H1 (cell line): ENCODE results near the gene ACAD9. TPM values are rescaled to one million over a fixed set of nuclear protein-coding genes. Genes with fewer than 3 reads are reported as not detected.
A peak's percentile ranks its signal among the peaks of the same experiment; 100 is the strongest.

ENCODE experiments used
- CTCF ChIA-PET: fragments of 300-600 bp; sonication (Branson Sonifier 250); formaldehyde crosslinking; loops from one replicate; lab custom pipeline; 2021; ENCODE audit not compliant: partially characterized antibody; lab: Charles Lee
- POLR2A ChIA-PET: fragments of 300-600 bp; sonication (Branson Sonifier 250); formaldehyde crosslinking; loops from one replicate; lab custom pipeline; 2021; ENCODE audit warnings: inconsistent platforms; ENCODE audit not compliant: partially characterized antibody; lab: Charles Lee
- DNase-seq, 2 experiments: peaks; one replicate each; pipeline versions ENCODE4 v3.0.0 to v3.0.0-alpha.2; 2010 to 2022; ENCODE audit warnings: low spot score in 2 of 2, low read depth in 1 of 2, mixed read lengths in 1 of 2
- FAIRE-seq: peaks from 2 replicates; lab custom pipeline; 2011; peaks lifted over from hg19 to GRCh38; lab: Jason Lieb, UNC
- H2AFZ ChIP-seq: 2 replicates; pipeline ENCODE4 v1.8.1; 2012; ENCODE audit warnings: low read length, inconsistent platforms
- H2AK5ac ChIP-seq: 2 replicates; pipeline ENCODE4 v1.6.1; 2013; ENCODE audit warnings: low read depth, low read length
- H2BK120ac ChIP-seq: replicated peaks from 2 replicates; pipeline ENCODE3; 2013; ENCODE audit warnings: low read depth, low read length, inconsistent platforms
- H2BK12ac ChIP-seq: 2 replicates; pipeline ENCODE4 v1.6.1; 2013; ENCODE audit warnings: low read depth, low read length
- H2BK15ac ChIP-seq: 2 replicates; pipeline ENCODE4 v1.6.1; 2013; ENCODE audit warnings: low read length
- H2BK20ac ChIP-seq: 2 replicates; pipeline ENCODE4 v1.6.1; 2013; ENCODE audit warnings: low read length
- H2BK5ac ChIP-seq: 2 replicates; pipeline ENCODE4 v1.6.1; 2013; ENCODE audit warnings: low read depth, low read length
- H3K14ac ChIP-seq: 2 replicates; pipeline ENCODE4 v1.6.1; 2013; ENCODE audit warnings: inconsistent platforms; ENCODE audit not compliant: insufficient read length
- H3K18ac ChIP-seq: 2 replicates; pipeline ENCODE4 v1.6.1; 2013; ENCODE audit warnings: low read length; ENCODE audit errors: extremely low read depth
- H3K23ac ChIP-seq: 2 replicates; pipeline ENCODE4 v1.6.1; 2013; ENCODE audit warnings: inconsistent platforms; ENCODE audit not compliant: insufficient read length
- H3K23me2 ChIP-seq: 2 replicates; pipeline ENCODE4 v1.6.1; 2013; ENCODE audit warnings: low read depth, low read length
- H3K27ac ChIP-seq: 2 replicates; pipeline ENCODE4 v1.6.1; 2011; ENCODE audit warnings: low read depth, low read length, inconsistent platforms
- H3K27me3 ChIP-seq, 4 experiments: replicated peaks in 1 of 4; 1 replicate in 1 of 4; 2 replicates in 3 of 4; pipeline versions ENCODE4 v1.6.1 to v1.8.1; 2011 to 2013; ENCODE audit warnings: low read length in 3 of 4, mild to moderate bottlenecking in 3 of 4, inconsistent platforms in 2 of 4, mixed read lengths in 2 of 4, moderate library complexity in 1 of 4; ENCODE audit not compliant: control insufficient read depth in 3 of 4, insufficient read depth in 3 of 4; ENCODE audit errors: extremely low read depth in 1 of 4
- H3K36me3 ChIP-seq, 4 experiments: 2 replicates each; pipeline versions ENCODE4 v1.6.1 to v1.8.1; 2011 to 2013; ENCODE audit warnings: mild to moderate bottlenecking in 4 of 4, low read length in 3 of 4, moderate library complexity in 2 of 4, control low read depth in 1 of 4, inconsistent platforms in 1 of 4; ENCODE audit not compliant: insufficient read depth in 4 of 4, control insufficient read depth in 2 of 4
- H3K4ac ChIP-seq: replicated peaks from 2 replicates; pipeline ENCODE3; 2013; ENCODE audit warnings: low read length, low read depth, mixed read lengths, inconsistent platforms; ENCODE audit not compliant: insufficient read length
- H3K4me1 ChIP-seq, 4 experiments: replicated peaks in 1 of 4; 1 replicate in 1 of 4; 2 replicates in 3 of 4; pipeline versions ENCODE4 v1.6.1 to v1.8.1; 2011 to 2013; ENCODE audit warnings: low read length in 3 of 4, inconsistent platforms in 2 of 4, mixed read lengths in 1 of 4; ENCODE audit not compliant: insufficient read depth in 4 of 4, control insufficient read depth in 3 of 4
- H3K4me2 ChIP-seq, 2 experiments: 2 replicates each; pipeline versions ENCODE4 v1.6.1 to v1.8.1; 2011 to 2013; ENCODE audit warnings: low read depth in 2 of 2, low read length in 2 of 2, control low read depth in 1 of 2, inconsistent platforms in 1 of 2, mild to moderate bottlenecking in 1 of 2; ENCODE audit not compliant: insufficient read depth in 1 of 2
- H3K4me3 ChIP-seq, 4 experiments: fragments of 200-600, 300-600 bp in 1 of 4; sonication (generic), shearing (Covaris generic), sonication (Bioruptor Twin) in 1 of 4; 2 replicates each; pipeline versions ENCODE4 v1.5.1 to v1.8.1; 2011 to 2016; ENCODE audit warnings: low read length in 4 of 4, low read depth in 3 of 4, control low read depth in 2 of 4, inconsistent platforms in 2 of 4, mild to moderate bottlenecking in 2 of 4, mixed read lengths in 1 of 4, moderate library complexity in 1 of 4; ENCODE audit not compliant: insufficient read depth in 2 of 4; ENCODE audit errors: extremely low read depth in 1 of 4
- H3K56ac ChIP-seq: replicated peaks from 2 replicates; pipeline ENCODE3; 2013; ENCODE audit warnings: low read depth, mild to moderate bottlenecking, mixed read lengths, low read length, inconsistent platforms; ENCODE audit not compliant: insufficient read length
- H3K79me1 ChIP-seq: 2 replicates; pipeline ENCODE4 v1.6.1; 2013; ENCODE audit warnings: low read depth, low read length, control low read depth
- H3K79me2 ChIP-seq, 2 experiments: 2 replicates each; pipeline versions ENCODE4 v1.6.1 to v1.8.1; 2012 to 2013; ENCODE audit warnings: low read length in 2 of 2, mild to moderate bottlenecking in 2 of 2, inconsistent platforms in 1 of 2; ENCODE audit not compliant: insufficient read depth in 2 of 2, control insufficient read depth in 1 of 2
- H3K9ac ChIP-seq, 4 experiments: replicated peaks in 1 of 4; 1 replicate in 1 of 4; 2 replicates in 3 of 4; pipeline versions ENCODE4 v1.6.1 to v1.8.1; 2011 to 2013; ENCODE audit warnings: low read depth in 3 of 4, low read length in 3 of 4, control low read depth in 2 of 4, mild to moderate bottlenecking in 2 of 4, moderate library complexity in 2 of 4, inconsistent platforms in 1 of 4; ENCODE audit errors: extremely low read depth in 1 of 4
- H3K9me3 ChIP-seq, 2 experiments: 2 replicates each; pipeline versions ENCODE4 v1.6.1 to v1.8.1; 2012 to 2013; ENCODE audit warnings: mild to moderate bottlenecking in 2 of 2, moderate library complexity in 2 of 2, control low read depth in 1 of 2, inconsistent platforms in 1 of 2, low read depth in 1 of 2, low read length in 1 of 2, mixed read lengths in 1 of 2; ENCODE audit not compliant: insufficient read depth in 2 of 2
- H4K20me1 ChIP-seq, 2 experiments: replicated peaks in 1 of 2; 2 replicates each; pipeline versions ENCODE3 to v1.8.1; 2011 to 2013; ENCODE audit warnings: inconsistent platforms in 2 of 2, low read length in 2 of 2, mild to moderate bottlenecking in 1 of 2; ENCODE audit not compliant: insufficient read depth in 2 of 2, control insufficient read depth in 1 of 2
- H4K5ac ChIP-seq: 2 replicates; pipeline ENCODE4 v1.6.1; 2013; ENCODE audit warnings: low read length, low read depth, mixed read lengths, inconsistent platforms; ENCODE audit not compliant: insufficient read length
- H4K8ac ChIP-seq: 2 replicates; pipeline ENCODE4 v1.8.0; 2013; ENCODE audit warnings: mild to moderate bottlenecking, moderate library complexity, low read length, inconsistent platforms; ENCODE audit not compliant: insufficient read depth; ENCODE audit errors: extremely low read depth
- H4K91ac ChIP-seq: replicated peaks from 2 replicates; pipeline ENCODE3; 2013; ENCODE audit warnings: low read length, mixed read lengths, inconsistent platforms; ENCODE audit not compliant: insufficient read length
- ATF2 ChIP-seq: IDR thresholded peaks from 2 replicates; pipeline ENCODE4 v1.6.1; 2012; ENCODE audit warnings: low read length, inconsistent platforms
- KDM4A ChIP-seq: IDR thresholded peaks from one replicate; pipeline ENCODE4 v1.7.1; 2012; ENCODE audit warnings: low read depth, mild to moderate bottlenecking, moderate library complexity, low read length, inconsistent platforms; ENCODE audit not compliant: severe bottlenecking
- NANOG ChIP-seq: IDR thresholded peaks from 2 replicates; pipeline ENCODE4 v1.6.1; 2011; ENCODE audit warnings: low read length, low read depth, mild to moderate bottlenecking, inconsistent platforms; ENCODE audit not compliant: insufficient read depth, poor library complexity, severe bottlenecking
- TCF12 ChIP-seq: IDR thresholded peaks from 2 replicates; pipeline ENCODE4 v1.6.1; 2011; ENCODE audit warnings: low read depth, mild to moderate bottlenecking, low read length
- WGBS, 2 experiments: shearing (Covaris generic) in 1 of 2; methylation state at CpG; one replicate each; pipeline versions ENCODE4 v1.1.6 to v1.1.7; 2013 to 2015; ENCODE audit warnings: low lambda C conversion rate in 2 of 2, mixed read lengths in 2 of 2, inconsistent platforms in 1 of 2, low coverage in 1 of 2, missing lambda C conversion rate in 1 of 2; ENCODE audit not compliant: insufficient replicate concordance in 2 of 2, insufficient coverage in 1 of 2, insufficient read length in 1 of 2; ENCODE audit errors: extremely low coverage in 1 of 2, missing lambda C conversion rate in 1 of 2; 5-methylcytosine and 5-hydroxymethylcytosine counted together
- long read RNA-seq, 2 experiments: library from RNA in 1 of 2; library from capped mRNA in 1 of 2; stranded (forward); transcript quantifications; one replicate each; pipeline ENCODE4 v2.0.0, GENCODE V29; 2021; ENCODE audit warnings: inconsistent platforms in 1 of 2
- polyA minus RNA-seq, 3 experiments: library from RNA; depleted of rRNA, polyadenylated mRNA; stranded (reverse); fragments of >200 nt; gene quantifications; 1 replicate in 2 of 3; 2 replicates in 1 of 3; pipeline ENCODE4 v1.2.3, GENCODE V29; 2011
- polyA plus RNA-seq, 7 experiments: library from polyadenylated mRNA; depleted of rRNA in 3 of 7; stranded (reverse) in 5 of 7; unstranded in 2 of 7; fragments of >200 nt in 5 of 7; fragments of 200-250 nt in 2 of 7; gene quantifications; 1 replicate in 5 of 7; 2 replicates in 1 of 7; 4 replicates in 1 of 7; pipeline versions ENCODE4 v1.2.1 to v1.2.3, GENCODE V29; 2011 to 2013; ENCODE audit warnings: missing spikeins in 2 of 7, mixed read lengths in 2 of 7
- total RNA-seq: library from RNA; stranded (reverse); fragmentation: NEBNext Ultra II Directional; extraction: Animal tissue kit (Norgen Biotek cat#: 25700); gene quantifications from 2 replicates; pipeline ENCODE4 v1.2.1, GENCODE V29; 2021

The ACAD9 gene
- total RNA-seq (28.9 and 32.8 TPM in 2 replicates), polyA plus RNA-seq (2011; rRNA removed) (27.5 and 35.1 TPM in 2 replicates), polyA minus RNA-seq (2011; rRNA and poly(A)+ RNA removed) (36.4 and 37.2 TPM in 2 replicates)
- polyA plus RNA-seq (2011; cell fraction: cytosol; rRNA removed) = 33.2 TPM
- 74.1 TPM for polyA plus RNA-seq (2011; cell fraction: nucleus; rRNA removed)
- 17.7 to 25.6 TPM (median 24.2 TPM) in 4 replicates for polyA plus RNA-seq (2012, experiment 1 of 2)
- 11.8 TPM for polyA plus RNA-seq (2012, experiment 2 of 2)
- 16.7 TPM for polyA plus RNA-seq (2013, experiment 1 of 2)
- 17.5 TPM for polyA plus RNA-seq (2013, experiment 2 of 2)
- polyA minus RNA-seq (2011; cell fraction: cytosol; rRNA and poly(A)+ RNA removed) = 21.8 TPM
- 78.1 TPM for polyA minus RNA-seq (2011; cell fraction: nucleus; rRNA and poly(A)+ RNA removed)
- long read RNA-seq, experiment 1, partial matches to known transcripts = 13 of 24 reads
- long read RNA-seq, experiment 1, other reads (novel, unspliced or antisense) = 8 of 24 reads
- long read RNA-seq, experiment 2, partial matches to known transcripts = 2 of 9 reads
- long read RNA-seq, experiment 2, other reads (novel, unspliced or antisense) = 2 of 9 reads

DNA sequence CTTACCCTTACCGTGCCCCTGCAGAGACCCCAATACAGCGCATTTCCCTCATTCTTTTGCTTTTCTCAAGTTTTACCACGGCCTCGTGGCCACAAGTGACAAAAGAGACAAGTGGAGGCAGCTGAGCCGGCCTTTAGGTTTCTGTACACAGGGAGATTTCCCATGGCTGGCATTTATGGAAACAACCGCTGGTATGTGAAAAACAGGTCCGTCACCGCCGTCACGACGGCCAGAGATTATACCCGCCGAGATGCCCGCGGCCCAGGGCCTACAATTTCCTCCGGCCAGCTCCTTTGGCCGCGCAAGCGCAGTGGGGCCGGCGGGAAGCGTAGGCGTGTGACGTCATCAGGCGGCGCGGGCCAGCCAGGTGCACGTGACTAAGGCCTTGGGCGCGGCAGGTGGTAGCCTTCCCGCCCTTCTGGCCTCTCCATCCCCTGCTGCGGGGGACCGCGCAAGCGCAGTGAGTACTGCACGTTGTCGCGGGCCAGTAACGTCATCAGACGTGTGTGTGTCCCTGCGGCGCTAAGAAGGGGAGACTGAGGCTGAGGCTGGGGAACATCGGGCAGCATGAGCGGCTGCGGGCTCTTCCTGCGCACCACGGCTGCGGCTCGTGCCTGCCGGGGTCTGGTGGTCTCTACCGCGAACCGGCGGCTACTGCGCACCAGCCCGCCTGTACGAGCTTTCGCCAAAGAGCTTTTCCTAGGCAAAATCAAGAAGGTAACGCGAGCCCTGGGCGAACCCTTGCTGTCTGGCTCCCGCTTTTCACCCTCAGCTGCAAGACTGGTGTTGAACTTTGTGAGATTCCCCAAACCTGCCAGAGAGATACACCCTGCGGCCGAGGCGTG, at the start of gene ACAD9:
ACAD9 (plus strand) TSS at position 496 of the 845 bp plus-strand sequence; CDS start at position 568, 72 bp downstream.
- peak within 1 kb of the TSS; percentile 69 for H4K5ac ChIP-seq
- DNase-seq = peak; percentile 98 to 100
- peak within 1 kb of the TSS; percentile 78 to 90 (median 83) for H3K4me3 ChIP-seq
- peaks cover 8 to 52% of the 10 kb centered on the region in 2 experiments; a peak in 3 of 4 replicates for H3K79me2 ChIP-seq
- H3K23me2 ChIP-seq = peaks cover 13% of the 10 kb centered on the region
- H3K9me3 ChIP-seq = no peaks in the 10 kb centered on the region
- peak within 1 kb of the TSS; percentile 79 to 99 for H3K4me2 ChIP-seq
- no peak within 1 kb of the TSS for H2BK120ac ChIP-seq
- H2AFZ ChIP-seq = peak within 1 kb of the TSS; percentile 1; the same call in 1 of the 2 replicates
- no peak within 1 kb of the TSS for H2BK15ac ChIP-seq
- H3K27ac ChIP-seq = peak within 1 kb of the TSS; percentile 89
- H3K4ac ChIP-seq = peak within 1 kb of the TSS; percentile 62
- H4K8ac ChIP-seq = peak within 1 kb of the TSS; percentile 98
- peaks cover 16% of the 10 kb centered on the region for H3K79me1 ChIP-seq
- H4K20me1 ChIP-seq = peaks cover 3 to 4% of the 10 kb centered on the region in 2 experiments
- peak; percentile 13 for FAIRE-seq
- POLR2A ChIA-PET = interaction anchor here (0.5 to 3.5 kb wide), 25 partner anchors 9 to 367 kb away, joined by 3 to 23 read pairs (median 4); partner anchors contain the start of genes CFAP92 and CNBP
- CTCF ChIA-PET = interaction anchor here (0.6 to 5.8 kb wide), 5 partner anchors 14 to 67 kb away, joined by 3 to 42 read pairs (median 3); no protein-coding TSS in a partner anchor
- H3K36me3 ChIP-seq = peaks cover 0 to 12% (median 1%) of the 10 kb centered on the region in 4 experiments; a peak in 4 of 8 replicates
- peak within 1 kb of the TSS; percentile 81 for H4K91ac ChIP-seq
- H3K56ac ChIP-seq = no peak within 1 kb of the TSS
- H2AK5ac ChIP-seq = no peak within 1 kb of the TSS
- H2BK12ac ChIP-seq = peak within 1 kb of the TSS; percentile 45; the same call in 1 of the 2 replicates
- whole genome bisulfite sequencing, 2 experiments = 1% methylated on average over 65 of the region's 65 CpGs; no CpG with 5 or more reads in 1 of the 2 experiments
- no peak within 1 kb of the TSS for H2BK20ac ChIP-seq
- H3K14ac ChIP-seq = no peak within 1 kb of the TSS
- H3K23ac ChIP-seq = no peak within 1 kb of the TSS
- H3K18ac ChIP-seq = peak within 1 kb of the TSS; percentile 86
- H3K27me3 ChIP-seq = no peaks in the 10 kb centered on the region
- peak within 1 kb of the TSS; percentile 85 for H2BK5ac ChIP-seq
- peaks cover 0 to 6% (median 3%) of the 10 kb centered on the region in 4 experiments; a peak in 4 of 7 replicates for H3K4me1 ChIP-seq
- peak within 1 kb of the TSS; percentile 89 to 98 (median 94) for H3K9ac ChIP-seq
- TF ChIP-seq NANOG (no peak), KDM4A (peak; percentile 94), TCF12 (peak; percentile 83; the same call in 1 of the 2 replicates), ATF2 (no peak)
